ENCODE measurements around the gene PSMA6.
"Not testable (repeated sequence)": the region's sequence is repeated elsewhere in the genome, so short reads cannot be mapped to it uniquely, and the experiment has no call there.

The PSMA6 gene

DNA sequence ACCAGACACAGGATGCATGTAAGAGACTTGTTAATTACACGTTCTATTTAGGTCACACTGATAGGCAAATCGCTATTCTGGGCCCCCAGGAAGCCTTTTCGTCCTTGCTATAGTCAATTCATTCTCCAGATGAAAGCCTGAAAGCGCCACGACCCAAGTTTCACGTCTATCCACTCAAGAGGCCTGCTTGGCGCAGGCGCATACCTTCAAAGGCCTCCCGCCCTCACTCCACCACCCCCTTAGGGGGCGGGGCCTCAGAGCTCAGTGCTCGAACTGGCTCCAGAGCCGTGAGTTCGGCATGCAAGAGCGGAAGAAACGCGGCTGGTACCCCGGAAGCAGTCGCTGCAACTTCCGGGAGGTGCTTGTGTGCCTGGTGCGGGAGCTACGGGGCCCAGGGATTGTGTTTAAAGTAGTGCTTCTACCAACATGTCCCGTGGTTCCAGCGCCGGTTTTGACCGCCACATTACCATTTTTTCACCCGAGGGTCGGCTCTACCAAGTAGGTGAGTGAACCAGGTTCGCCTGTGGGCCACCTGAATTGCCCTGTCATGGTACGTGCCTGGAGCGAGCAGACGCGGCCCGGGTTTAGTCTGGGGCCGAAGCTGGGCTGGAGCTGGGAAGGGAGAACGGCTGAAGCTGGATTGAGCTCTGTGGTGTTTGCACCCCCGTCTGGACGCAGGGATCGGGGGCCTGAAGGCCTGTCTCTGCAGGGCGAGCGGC lies at the start of gene PSMA6:
TSS of gene PSMA6 (plus strand) at position 332 of the 719 bp plus-strand sequence. CDS start at position 427, 95 bp downstream.
- peak; percentile 100 for DNase-seq

- DNase-seq = no peak
Observed at GRCh38 chr14:35242599-35243311, 49.4 kb upstream of the PSMA6 start.

DNA sequence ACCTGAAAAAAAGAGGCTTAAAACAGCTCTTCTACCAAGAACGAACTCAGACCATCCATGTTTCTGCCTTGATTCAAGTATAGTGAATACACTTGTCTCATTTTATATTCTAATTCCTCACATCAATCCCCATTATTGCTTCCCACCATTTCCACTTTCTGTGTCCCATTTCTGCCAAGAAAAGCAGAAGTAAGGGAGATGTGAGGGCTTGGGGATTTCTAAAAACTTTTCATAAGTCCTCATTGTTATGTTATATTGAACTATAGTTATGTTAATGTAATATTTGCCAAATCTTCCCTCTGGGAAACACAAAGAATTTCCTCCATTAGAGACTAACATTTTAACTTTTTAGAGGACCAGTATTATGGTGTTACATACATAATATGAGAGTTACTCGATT lies 48.2 kb upstream of the PSMA6 start:
- DNase-seq = no peak

- no peak for DNase-seq
Observed at GRCh38 chr14:35244542-35244941, 47.6 kb upstream of the PSMA6 start.

DNA sequence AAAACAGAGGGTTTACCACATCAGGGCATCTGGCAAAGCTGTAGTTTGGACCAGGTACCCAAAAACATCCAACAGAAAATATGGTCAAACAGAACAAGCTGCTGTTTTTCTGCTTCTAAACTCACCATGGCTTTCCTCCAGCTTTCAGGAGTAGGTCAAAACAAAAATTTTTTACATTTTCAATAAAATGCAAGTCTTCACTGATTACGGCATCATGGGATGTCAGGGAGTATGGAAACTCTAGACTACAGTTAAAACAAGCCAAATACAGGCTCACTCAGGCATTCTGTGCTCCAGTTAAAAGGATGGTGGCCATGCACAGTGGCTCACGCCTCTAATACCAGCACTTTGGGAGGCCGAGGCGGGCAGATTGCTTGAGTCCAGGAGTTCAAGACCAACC lies 47.1 kb upstream of the PSMA6 start:
- no peak for DNase-seq

GRCh38 chr14:35247777-35248475 lies 44.3 kb upstream of the PSMA6 start:
- no peak for DNase-seq

DNA sequence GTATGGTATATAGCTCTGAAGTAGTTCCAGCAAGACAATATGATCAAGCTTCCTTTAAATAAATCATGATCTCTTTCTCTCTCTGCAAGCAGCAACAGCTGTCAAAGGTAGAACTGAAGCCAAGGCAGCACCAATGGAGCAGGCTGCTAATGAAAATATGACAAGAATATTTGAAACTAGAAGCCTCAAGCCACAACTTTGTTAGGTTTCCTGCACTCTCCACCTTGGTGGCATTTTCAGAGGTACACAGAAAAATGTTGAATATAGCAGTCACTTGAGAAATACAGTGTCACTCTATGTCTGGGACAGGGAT lies 43.8 kb upstream of the PSMA6 start:
- no peak for DNase-seq

DNA sequence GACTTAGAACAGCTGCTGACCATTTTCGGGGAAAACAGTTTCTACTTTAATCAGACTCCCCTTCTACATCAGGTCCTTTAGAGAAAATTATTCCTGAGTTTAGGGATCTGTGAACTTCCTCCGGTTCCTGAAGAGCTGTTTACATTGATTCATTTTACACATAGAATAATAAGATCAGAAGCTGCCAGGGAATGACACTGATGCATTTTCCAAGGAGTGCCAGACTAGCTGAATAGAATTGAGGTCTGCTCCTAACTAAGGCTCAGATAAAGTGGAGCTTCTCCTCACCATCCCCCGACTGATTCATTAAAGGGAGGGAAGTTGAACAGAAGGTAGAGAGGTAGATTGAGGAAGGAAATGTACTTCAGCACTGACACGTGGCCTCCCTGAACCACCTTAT lies 41.9 kb upstream of the PSMA6 start:
- no peak for DNase-seq

GRCh38 chr14:35252451-35252868 lies 39.7 kb upstream of the PSMA6 start:
- DNase-seq = no peak

DNA sequence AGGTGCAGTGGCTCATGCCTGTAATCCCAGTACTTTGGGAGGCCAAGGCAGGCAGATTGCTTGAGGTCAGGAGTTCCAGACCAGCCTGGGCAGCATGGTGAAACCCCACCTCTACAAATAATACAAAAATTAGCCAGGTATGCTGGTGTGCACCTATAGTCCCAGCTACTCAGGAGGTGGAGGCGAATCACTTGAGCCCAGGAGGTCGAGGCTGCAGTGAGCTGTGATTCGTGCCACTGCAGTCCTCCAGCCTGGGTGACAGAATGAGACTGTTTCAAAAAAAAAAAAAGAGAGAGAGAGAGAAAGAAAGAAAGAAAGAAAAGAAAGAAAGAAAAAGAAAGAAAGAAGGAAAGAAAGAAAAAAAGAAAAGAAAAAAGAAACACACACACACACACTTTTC lies 39.1 kb upstream of the PSMA6 start:
- not testable (repeated sequence) for DNase-seq

GRCh38 chr14:35254034-35254622 lies 38.1 kb upstream of the PSMA6 start:
- DNase-seq = not testable (repeated sequence)

DNA sequence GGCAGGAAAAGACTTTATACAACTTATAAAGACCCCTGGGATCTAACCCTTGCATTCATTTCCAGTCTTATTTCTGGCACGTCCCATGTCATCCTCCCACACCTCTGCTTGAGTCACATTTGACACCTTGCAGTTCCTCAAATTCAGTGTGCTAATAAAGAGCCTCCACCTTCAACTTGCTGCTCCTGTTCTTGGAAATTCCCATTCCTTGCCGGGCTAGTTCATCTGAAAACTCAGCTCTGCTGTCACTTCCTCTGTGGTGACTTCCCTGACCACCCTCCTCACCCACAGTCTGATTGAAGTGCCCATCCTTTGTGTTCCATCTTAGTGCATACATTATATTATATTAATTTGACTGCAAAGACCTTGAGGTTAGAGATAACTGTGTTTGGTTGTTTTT lies 37.4 kb upstream of the PSMA6 start:
- DNase-seq = peak; percentile 24

GRCh38 chr14:35255711-35256110 lies 36.5 kb upstream of the PSMA6 start:
- no peak for DNase-seq

- DNase-seq = no peak
Observed at GRCh38 chr14:35257809-35258208, 34.4 kb upstream of the PSMA6 start.

- no peak for DNase-seq
Observed at GRCh38 chr14:35258420-35258819, 33.8 kb upstream of the PSMA6 start.

- no peak for DNase-seq
Observed at GRCh38 chr14:35261774-35262173, 30.4 kb upstream of the PSMA6 start.

- DNase-seq = no peak
Observed at GRCh38 chr14:35262436-35262835, 29.7 kb upstream of the PSMA6 start.

DNA sequence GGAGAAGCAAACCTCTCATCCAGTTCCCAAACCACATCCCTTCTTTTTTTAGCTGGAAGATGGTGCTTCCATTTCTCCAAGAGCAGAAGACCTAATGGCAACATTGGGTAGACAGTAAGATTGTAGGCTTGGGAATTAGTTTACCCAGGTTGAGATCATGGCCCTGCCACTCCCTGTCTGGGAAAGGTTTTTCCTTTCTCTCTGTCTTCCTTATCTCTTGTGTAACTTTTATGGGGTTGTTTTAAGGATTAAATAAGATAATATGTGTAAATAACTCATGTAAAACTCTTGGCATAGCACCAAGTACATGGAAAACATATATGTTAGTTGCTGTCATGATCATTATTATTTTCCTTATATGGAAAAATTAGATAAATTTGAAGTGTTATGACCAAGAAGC lies 23.2 kb upstream of the PSMA6 start:
- no peak for DNase-seq

DNA sequence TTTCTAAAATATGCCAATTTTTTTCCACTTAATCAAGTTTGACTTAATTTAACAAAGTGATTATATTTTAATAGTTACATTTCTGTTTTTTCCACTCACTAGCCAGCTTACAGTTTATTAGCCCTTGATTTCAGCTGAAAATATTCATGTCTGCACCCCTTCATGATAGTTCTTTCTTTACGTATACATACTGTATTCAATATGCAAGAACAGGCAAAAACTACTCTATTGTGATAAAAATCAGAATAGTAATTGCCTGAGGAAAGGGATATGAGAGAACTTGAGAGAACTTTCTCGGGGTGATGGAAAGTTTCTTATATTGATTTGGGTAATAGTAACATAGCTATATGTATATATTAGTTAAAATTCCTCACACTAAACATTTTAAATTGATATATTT lies 17.4 kb upstream of the PSMA6 start:
- no peak for DNase-seq

GRCh38 chr14:35277179-35277578 lies 15.0 kb upstream of the PSMA6 start:
- no peak for DNase-seq

DNA sequence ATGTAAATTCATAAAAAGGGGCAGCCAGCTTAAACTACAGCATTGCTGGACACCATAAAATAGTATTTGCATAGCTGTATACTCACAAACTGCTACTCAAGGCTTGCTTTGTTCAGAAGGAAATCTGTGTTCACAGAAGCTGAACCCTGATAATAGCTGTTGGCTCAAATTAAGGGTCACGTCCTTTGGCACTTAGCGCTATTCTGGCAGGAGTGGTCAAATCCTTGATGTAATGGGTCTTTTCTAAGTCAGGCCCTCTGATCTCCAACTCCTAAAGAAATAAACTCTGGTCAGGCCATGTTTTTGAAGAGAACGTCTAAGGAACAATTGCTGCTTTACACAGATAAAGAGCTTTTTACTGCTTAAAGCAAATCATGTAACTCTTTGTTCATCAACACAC lies 12.8 kb upstream of the PSMA6 start:
- DNase-seq = no peak

DNA sequence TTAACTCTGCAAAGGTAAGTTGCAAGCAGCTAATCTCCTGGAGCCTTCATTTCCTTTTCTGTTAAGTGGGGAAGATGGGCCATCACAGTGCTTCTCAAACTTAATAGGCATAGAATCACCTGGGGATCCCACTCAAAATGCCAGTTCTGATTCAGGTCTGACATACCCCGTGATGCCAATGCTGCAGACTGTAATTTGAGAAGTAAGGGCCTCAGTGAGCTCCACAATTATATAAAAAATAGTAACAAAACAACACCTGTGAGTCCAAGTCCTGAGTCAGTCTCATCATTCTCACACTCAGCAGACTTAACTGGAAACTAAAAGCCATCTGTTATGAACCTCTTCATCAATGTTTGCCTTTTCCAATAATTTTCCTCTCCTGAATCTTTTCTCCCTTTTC lies 10.8 kb upstream of the PSMA6 start:
- DNase-seq = no peak

DNA sequence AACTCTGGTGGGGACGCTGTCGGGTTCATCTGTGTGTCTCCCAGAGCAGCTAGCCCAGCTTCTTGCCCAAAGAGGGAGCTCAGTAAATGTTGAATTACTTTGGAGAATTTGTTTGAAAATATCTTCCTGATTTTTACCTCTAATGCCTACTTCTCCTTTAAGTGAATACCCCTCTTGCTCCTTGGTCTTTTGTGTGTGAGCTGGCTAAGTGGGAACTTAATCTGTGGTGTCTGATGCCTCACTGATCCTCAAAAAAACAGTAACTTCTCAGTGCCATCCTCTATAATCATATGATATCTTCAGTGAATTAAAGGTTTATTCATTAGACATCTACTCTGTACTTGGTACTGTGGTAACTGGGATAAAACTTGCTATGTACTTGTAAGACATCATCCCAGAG lies 7.7 kb upstream of the PSMA6 start:
- DNase-seq = no peak
